CD14-positive monocyte (primary cell): ENCODE results near the gene FRZB. TPM values are rescaled to one million over a fixed set of nuclear protein-coding genes. Genes with fewer than 3 reads are reported as not detected.

Experiments
- DNase-seq, 3 donors: peaks; one replicate each; pipeline ENCODE4 v3.0.0-alpha.2; 2011 to 2022
- H2AFZ ChIP-seq: 2 replicates; pipeline ENCODE4 v1.6.0; 2012; ENCODE audit warnings: mild to moderate bottlenecking, low read depth, low read length, inconsistent platforms; ENCODE audit not compliant: insufficient read depth, poor library complexity, severe bottlenecking
- H3K27ac ChIP-seq, 2 donors: 1 replicate in 1 of 2; 2 replicates in 1 of 2; pipeline ENCODE4 v1.5.1; 2012 to 2013; ENCODE audit warnings: low read length in 2 of 2, control low read depth in 1 of 2, inconsistent platforms in 1 of 2, low read depth in 1 of 2, mild to moderate bottlenecking in 1 of 2
- H3K27me3 ChIP-seq, 2 donors: one replicate each; pipeline versions ENCODE4 v1.6.0 to v1.6.1; 2011 to 2013; ENCODE audit warnings: low read length in 2 of 2; ENCODE audit not compliant: control insufficient read depth in 2 of 2, insufficient read depth in 2 of 2
- H3K36me3 ChIP-seq, 2 donors: replicated peaks in 1 of 2; 1 replicate in 1 of 2; 2 replicates in 1 of 2; pipeline versions ENCODE4 v1.5.1 to v1.6.1; 2012 to 2013; ENCODE audit warnings: low read length in 2 of 2, control low read depth in 1 of 2, inconsistent platforms in 1 of 2, mild to moderate bottlenecking in 1 of 2; ENCODE audit not compliant: insufficient read depth in 2 of 2, control insufficient read depth in 1 of 2
- H3K4me1 ChIP-seq, 2 donors: 1 replicate in 1 of 2; 2 replicates in 1 of 2; pipeline versions ENCODE4 v1.5.1 to v1.6.1; 2012 to 2013; ENCODE audit warnings: low read length in 2 of 2, control low read depth in 1 of 2, inconsistent platforms in 1 of 2, mild to moderate bottlenecking in 1 of 2, moderate library complexity in 1 of 2; ENCODE audit not compliant: insufficient read depth in 2 of 2, control insufficient read depth in 1 of 2
- H3K4me2 ChIP-seq: replicated peaks from 2 replicates; pipeline ENCODE3; 2012; ENCODE audit warnings: low read length, moderate library complexity, mild to moderate bottlenecking; ENCODE audit not compliant: poor library complexity, severe bottlenecking; ENCODE audit errors: extremely low read depth
- H3K4me3 ChIP-seq, 3 experiments: fragments of 200-600 bp in 1 of 3; sonication (generic) in 1 of 3; replicated peaks in 1 of 3; 1 replicate in 2 of 3; 2 replicates in 1 of 3; pipeline ENCODE4 v1.5.1; 2011 to 2013; ENCODE audit warnings: low read length in 3 of 3, mild to moderate bottlenecking in 3 of 3, control low read depth in 2 of 3, low read depth in 2 of 3, inconsistent platforms in 1 of 3, moderate library complexity in 1 of 3
- H3K79me2 ChIP-seq: 2 replicates; pipeline ENCODE4 v1.6.0; 2012; ENCODE audit warnings: mild to moderate bottlenecking, control low read depth, inconsistent platforms, low read length, moderate library complexity; ENCODE audit not compliant: insufficient read depth
- H3K9ac ChIP-seq: 2 replicates; pipeline ENCODE4 v1.6.0; 2017; ENCODE audit warnings: low read length, mild to moderate bottlenecking; ENCODE audit not compliant: insufficient read depth, poor library complexity, severe bottlenecking
- H3K9me3 ChIP-seq, 2 donors: replicated peaks in 1 of 2; 1 replicate in 1 of 2; 2 replicates in 1 of 2; pipeline versions ENCODE4 v1.5.1 to v1.6.1; 2012 to 2013; ENCODE audit warnings: low read length in 2 of 2, control low read depth in 1 of 2; ENCODE audit not compliant: control insufficient read depth in 1 of 2, insufficient read depth in 1 of 2
- H4K20me1 ChIP-seq: 2 replicates; pipeline ENCODE4 v1.6.0; 2012; ENCODE audit warnings: mild to moderate bottlenecking, low read length, control low read depth, moderate library complexity; ENCODE audit not compliant: insufficient read depth
- H3K27ac Mint-ChIP-seq, 7 donors: one replicate each; pipeline ENCODE4 v1.8.0; 2020; ENCODE audit warnings: mild to moderate bottlenecking in 7 of 7, mixed read lengths in 7 of 7, moderate library complexity in 6 of 7, inconsistent platforms in 2 of 7
- H3K27me3 Mint-ChIP-seq, 3 donors: one replicate each; pipeline ENCODE4 v1.8.0; 2021 to 2022; ENCODE audit warnings: low read depth in 3 of 3, mild to moderate bottlenecking in 3 of 3, mixed read lengths in 3 of 3, moderate library complexity in 3 of 3, inconsistent platforms in 1 of 3
- H3K36me3 Mint-ChIP-seq, 2 donors: one replicate each; pipeline ENCODE4 v1.8.0; 2020; ENCODE audit warnings: mixed read lengths in 2 of 2, inconsistent platforms in 1 of 2, mild to moderate bottlenecking in 1 of 2
- H3K4me1 Mint-ChIP-seq: one replicate; pipeline ENCODE4 v1.8.0; 2020; ENCODE audit warnings: mild to moderate bottlenecking, mixed read lengths
- H3K4me3 Mint-ChIP-seq, 2 donors: one replicate each; pipeline ENCODE4 v1.8.0; 2020; ENCODE audit warnings: mild to moderate bottlenecking in 2 of 2, mixed read lengths in 2 of 2, moderate library complexity in 1 of 2
- H3K9me3 Mint-ChIP-seq, 7 donors: one replicate each; pipeline ENCODE4 v1.8.0; 2020 to 2022; ENCODE audit warnings: mixed read lengths in 7 of 7, mild to moderate bottlenecking in 6 of 7, moderate library complexity in 6 of 7, inconsistent platforms in 2 of 7
- CTCF ChIP-seq: fragments of 200-600 bp; IDR thresholded peaks from one replicate; pipeline ENCODE4 v1.8.0; 2022; ENCODE audit warnings: antibody characterized with exemption, mild to moderate bottlenecking
- WGBS: methylation state at CpG from one replicate; pipeline ENCODE4 v1.1.5; 2013; ENCODE audit warnings: missing lambda C conversion rate; ENCODE audit not compliant: insufficient coverage; 5-methylcytosine and 5-hydroxymethylcytosine counted together
- intact Hi-C, 2 donors: fragments of 100-400 bp; cut with micrococcal nuclease; formaldehyde crosslinking; loops; one replicate each; pipeline versions ENCODE4 v1.15.0 to v1.15.1; 2023
- polyA plus RNA-seq, 3 donors: library from polyadenylated mRNA; depleted of rRNA in 1 of 3; unstranded in 2 of 3; stranded (reverse) in 1 of 3; fragments of 300-500 nt in 2 of 3; fragments of >200 nt in 1 of 3; fragmentation: Illumina TruSeq in 2 of 3; gene quantifications; 1 replicate in 2 of 3; 2 replicates in 1 of 3; pipeline ENCODE4 v1.2.3, GENCODE V29; 2012 to 2021

The FRZB gene
- polyA plus RNA-seq, 3 donors = not detected

- peaks cover 0 to 4% (median 0%) of the 10 kb centered on the region in 7 donors for H3K9me3 Mint-ChIP-seq
- DNase-seq = no peak
Observed at GRCh38 chr2:182814380-182814779, 52.1 kb downstream of the FRZB start.

GRCh38 chr2:182810087-182810486 lies 56.4 kb downstream of the FRZB start:
- Histone ChIP-seq H3K36me3 (no peaks in the 10 kb centered on the region), H3K9ac (no peak overlapping the region), H3K4me2 (no peak overlapping the region), H4K20me1 (no peaks in the 10 kb centered on the region), H2AFZ (no peak overlapping the region), H3K27me3 (no peaks in the 10 kb centered on the region), H3K4me1 (no peaks in the 10 kb centered on the region), H3K27ac (no peak overlapping the region), H3K4me3 (no peak overlapping the region), H3K79me2 (no peaks in the 10 kb centered on the region), H3K9me3 (no peaks in the 10 kb centered on the region)
- Mint-ChIP-seq H3K4me3 (no peak overlapping the region), H3K27me3 (peaks cover 1 to 8% (median 7%) of the 10 kb centered on the region in 3 donors), H3K36me3 (no peaks in the 10 kb centered on the region), H3K27ac (no peak overlapping the region), H3K4me1 (no peaks in the 10 kb centered on the region), H3K9me3 (peaks cover 0 to 5% (median 0%) of the 10 kb centered on the region in 7 donors)
- no peak for TF ChIP-seq CTCF
- intact Hi-C loops = no loop called here
- WGBS = no CpG with 5 or more reads among the region's 3 CpGs
- no peak for DNase-seq

More at GRCh38 chr2:182814380-182814779, 52.1 kb downstream of the FRZB start:
- 96% methylated on average over 4 of the region's 6 CpGs for WGBS
- no peaks in the 10 kb centered on the region for H3K36me3 Mint-ChIP-seq
- Histone ChIP-seq H4K20me1 (no peaks in the 10 kb centered on the region), H3K9ac (no peak overlapping the region), H3K27ac (no peak overlapping the region), H3K9me3 (no peaks in the 10 kb centered on the region), H2AFZ (no peak overlapping the region), H3K36me3 (no peaks in the 10 kb centered on the region), H3K4me1 (no peaks in the 10 kb centered on the region), H3K27me3 (no peaks in the 10 kb centered on the region), H3K79me2 (no peaks in the 10 kb centered on the region), H3K4me2 (no peak overlapping the region), H3K4me3 (no peak overlapping the region)
- no peak overlapping the region for H3K4me3 Mint-ChIP-seq
- peaks cover 0 to 8% (median 8%) of the 10 kb centered on the region in 3 donors for H3K27me3 Mint-ChIP-seq
- H3K4me1 Mint-ChIP-seq = no peaks in the 10 kb centered on the region
- no peak overlapping the region for H3K27ac Mint-ChIP-seq
- no peak for TF ChIP-seq CTCF
- intact Hi-C loops = no loop called here
